ENCODE data around the gene CCDC102A. TPM values are rescaled to one million over a fixed set of nuclear protein-coding genes. Genes with fewer than 3 reads are reported as not detected.
"Not testable (repeated sequence)": the region's sequence is repeated elsewhere in the genome, so short reads cannot be mapped to it uniquely, and the experiment has no call there.

CCDC102A gene
- total RNA-seq, 1 donor from 2014 or later, result not detected

DNA sequence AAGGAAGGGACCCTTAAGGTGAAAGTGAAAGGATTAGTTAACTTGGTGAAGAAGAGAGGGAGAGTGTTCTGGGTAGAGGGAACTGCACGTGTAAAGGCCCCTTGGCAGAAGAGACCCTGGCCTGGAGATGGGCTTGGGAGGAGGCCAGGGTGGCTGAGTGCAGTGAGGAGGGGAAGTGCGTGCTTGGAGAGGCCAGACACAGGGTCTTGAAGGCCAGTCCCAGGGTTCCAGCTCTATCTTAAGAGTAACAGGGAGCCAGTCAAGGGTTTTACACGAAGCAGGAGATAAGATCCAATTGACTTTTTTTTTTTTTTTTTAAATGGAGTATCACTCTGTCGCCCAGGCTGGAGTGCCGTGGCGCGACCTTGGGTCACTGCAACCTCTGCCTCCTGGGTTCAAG, 34.9 kb downstream of the CCDC102A start:
- DNase-seq, result no peak
- Mint-ChIP-seq H3K36me3 (ENCODE audit: unreplicated experiment) (no peaks in the 10 kb centered on the region), H3K4me3 (ENCODE audit: unreplicated experiment) (no peak overlapping the region), H3K9me3 (ENCODE audit: unreplicated experiment) (peaks cover 3% of the 10 kb centered on the region), H3K4me1 (ENCODE audit: low read depth, unreplicated experiment) (peaks cover 16% of the 10 kb centered on the region), H3K27me3 (ENCODE audit: unreplicated experiment) (peaks cover 1% of the 10 kb centered on the region), H3K27ac (ENCODE audit: unreplicated experiment) (no peak overlapping the region)
- TF ChIP-seq, protein P1, sequence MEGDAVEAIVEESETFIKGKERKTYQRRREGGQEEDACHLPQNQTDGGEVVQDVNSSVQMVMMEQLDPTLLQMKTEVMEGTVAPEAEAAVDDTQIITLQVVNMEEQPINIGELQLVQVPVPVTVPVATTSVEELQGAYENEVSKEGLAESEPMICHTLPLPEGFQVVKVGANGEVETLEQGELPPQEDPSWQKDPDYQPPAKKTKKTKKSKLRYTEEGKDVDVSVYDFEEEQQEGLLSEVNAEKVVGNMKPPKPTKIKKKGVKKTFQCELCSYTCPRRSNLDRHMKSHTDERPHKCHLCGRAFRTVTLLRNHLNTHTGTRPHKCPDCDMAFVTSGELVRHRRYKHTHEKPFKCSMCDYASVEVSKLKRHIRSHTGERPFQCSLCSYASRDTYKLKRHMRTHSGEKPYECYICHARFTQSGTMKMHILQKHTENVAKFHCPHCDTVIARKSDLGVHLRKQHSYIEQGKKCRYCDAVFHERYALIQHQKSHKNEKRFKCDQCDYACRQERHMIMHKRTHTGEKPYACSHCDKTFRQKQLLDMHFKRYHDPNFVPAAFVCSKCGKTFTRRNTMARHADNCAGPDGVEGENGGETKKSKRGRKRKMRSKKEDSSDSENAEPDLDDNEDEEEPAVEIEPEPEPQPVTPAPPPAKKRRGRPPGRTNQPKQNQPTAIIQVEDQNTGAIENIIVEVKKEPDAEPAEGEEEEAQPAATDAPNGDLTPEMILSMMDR (IDR thresholded peaks at IDR 0.05; ENCODE audit: partially characterized antibody, unreplicated experiment), result no peak

DNA sequence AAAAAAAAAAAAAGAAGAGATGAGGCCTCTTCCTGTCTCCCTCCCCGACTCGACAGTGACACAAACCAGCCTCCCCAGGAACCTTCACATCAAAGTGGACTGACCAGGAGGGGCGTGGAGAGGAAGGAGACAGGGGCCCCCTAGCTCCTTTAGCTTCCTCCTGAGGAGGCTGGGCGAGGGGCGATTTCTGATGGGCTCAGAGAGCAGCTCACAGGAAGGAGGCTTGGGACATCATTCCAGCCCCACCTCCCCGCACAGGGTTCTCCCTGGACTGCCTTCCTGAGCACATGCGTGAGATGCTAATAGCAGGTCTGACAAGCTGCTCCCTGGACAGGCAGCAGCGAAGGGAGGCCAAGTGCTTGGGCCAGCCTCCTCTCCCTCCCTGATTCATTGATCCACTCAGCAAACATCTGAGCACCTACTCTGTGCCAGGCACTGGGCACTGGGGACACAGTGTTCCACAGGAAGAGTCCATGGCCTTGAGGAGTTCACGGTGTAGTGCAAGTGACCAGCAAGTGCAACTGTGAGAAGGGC, 35.7 kb downstream of the CCDC102A start:
- Mint-ChIP-seq H3K36me3 (ENCODE audit: unreplicated experiment) (no peaks in the 10 kb centered on the region), H3K4me3 (ENCODE audit: unreplicated experiment) (no peak overlapping the region), H3K27ac (ENCODE audit: unreplicated experiment) (no peak overlapping the region), H3K27me3 (ENCODE audit: unreplicated experiment) (peaks cover 1% of the 10 kb centered on the region), H3K9me3 (ENCODE audit: unreplicated experiment) (peaks cover 3% of the 10 kb centered on the region), H3K4me1 (ENCODE audit: low read depth, unreplicated experiment) (peaks cover 16% of the 10 kb centered on the region)
- TF ChIP-seq, protein P1 (IDR thresholded peaks at IDR 0.05; ENCODE audit: partially characterized antibody, unreplicated experiment), result no peak
- DNase-seq, result no peak

DNA sequence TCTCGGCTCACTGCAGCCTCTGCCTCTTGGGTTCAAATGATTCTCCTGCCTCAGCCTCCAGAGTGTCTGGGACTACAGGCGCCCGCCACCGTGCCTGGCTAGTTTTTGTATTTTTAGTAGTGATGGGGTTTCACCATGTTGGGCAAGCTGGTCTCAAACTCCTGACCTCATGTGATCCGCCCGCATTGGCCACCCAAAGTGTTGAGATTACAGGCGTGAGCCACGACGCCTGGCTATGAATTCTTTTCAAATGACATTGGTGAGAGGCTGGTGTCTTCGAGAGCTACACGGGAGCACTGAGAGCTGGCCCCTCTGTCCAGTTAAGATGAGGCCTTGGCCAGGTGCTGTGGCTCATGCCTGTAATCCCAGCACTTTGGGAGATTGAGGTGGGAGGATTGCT, 36.4 kb downstream of the CCDC102A start:
- H3K36me3 Mint-ChIP-seq (ENCODE audit: unreplicated experiment); H3K27me3 Mint-ChIP-seq (ENCODE audit: unreplicated experiment); H3K9me3 Mint-ChIP-seq (ENCODE audit: unreplicated experiment); H3K4me3 Mint-ChIP-seq (ENCODE audit: unreplicated experiment); H3K27ac Mint-ChIP-seq (ENCODE audit: unreplicated experiment); DNase-seq: not testable (repeated sequence)
- H3K4me1 Mint-ChIP-seq (ENCODE audit: low read depth, unreplicated experiment), result peaks cover 16% of the 10 kb centered on the region

DNA sequence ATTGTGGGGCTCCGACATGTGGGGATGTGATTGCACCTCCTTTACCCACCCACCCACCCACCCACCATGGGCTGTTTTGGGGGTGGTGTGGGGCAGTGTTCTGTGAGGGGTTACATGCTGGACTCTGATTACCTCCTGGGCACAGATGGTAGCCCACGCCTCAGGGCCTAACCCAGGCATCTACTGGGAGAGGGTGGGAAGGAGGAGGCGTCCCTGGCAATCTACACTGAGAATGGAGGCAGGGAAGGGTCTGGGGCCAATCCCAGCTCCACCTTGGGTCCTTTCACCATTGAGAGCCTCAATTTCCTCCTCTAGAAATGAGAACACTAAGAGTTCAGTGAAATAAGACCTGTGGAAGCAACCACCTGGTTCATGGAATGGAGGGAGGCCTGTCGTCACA, 38.3 kb downstream of the CCDC102A start:
- Mint-ChIP-seq H3K27me3 (ENCODE audit: unreplicated experiment) (peaks cover 1% of the 10 kb centered on the region), H3K36me3 (ENCODE audit: unreplicated experiment) (no peaks in the 10 kb centered on the region), H3K27ac (ENCODE audit: unreplicated experiment) (no peak overlapping the region), H3K4me3 (ENCODE audit: unreplicated experiment) (no peak overlapping the region), H3K4me1 (ENCODE audit: low read depth, unreplicated experiment) (peaks cover 10% of the 10 kb centered on the region), H3K9me3 (ENCODE audit: unreplicated experiment) (peaks cover 3% of the 10 kb centered on the region)
- no peak for DNase-seq
- TF ChIP-seq, protein P1 (IDR thresholded peaks at IDR 0.05; ENCODE audit: partially characterized antibody, unreplicated experiment), result no peak

DNA sequence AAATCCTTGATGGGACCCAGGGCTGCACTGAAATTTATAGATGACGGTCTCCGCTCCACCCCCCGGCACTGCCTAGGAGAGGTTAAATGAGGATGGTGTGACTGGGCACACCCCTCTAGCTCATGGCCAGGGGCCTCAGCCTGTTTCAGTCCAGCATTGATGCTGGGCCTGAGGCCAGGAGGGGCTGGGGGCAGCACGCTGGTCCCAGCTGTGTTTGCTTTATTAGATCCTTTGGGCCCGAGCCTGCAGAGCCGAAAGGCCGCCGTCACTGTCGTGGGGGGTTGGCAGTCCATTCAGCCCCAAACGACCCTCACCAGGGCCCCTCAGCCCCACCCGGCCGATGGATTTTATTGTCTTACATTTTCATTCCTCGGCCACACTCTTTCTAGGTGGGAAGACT, 39.2 kb downstream of the CCDC102A start:
- Mint-ChIP-seq H3K9me3 (ENCODE audit: unreplicated experiment) (peaks cover 3% of the 10 kb centered on the region), H3K27me3 (ENCODE audit: unreplicated experiment) (peaks cover 1% of the 10 kb centered on the region), H3K4me1 (ENCODE audit: low read depth, unreplicated experiment) (peaks cover 1% of the 10 kb centered on the region), H3K4me3 (ENCODE audit: unreplicated experiment) (no peak overlapping the region), H3K36me3 (ENCODE audit: unreplicated experiment) (no peaks in the 10 kb centered on the region), H3K27ac (ENCODE audit: unreplicated experiment) (no peak overlapping the region)
- TF ChIP-seq, protein P1 (IDR thresholded peaks at IDR 0.05; ENCODE audit: partially characterized antibody, unreplicated experiment), result no peak
- no peak for DNase-seq

Measured in glutamatergic neuron (in vitro differentiated cells).